ENCODE measurements around the gene TNN. TPM values are rescaled to one million over a fixed set of nuclear protein-coding genes. Genes with fewer than 3 reads are reported as not detected.
A peak's percentile ranks its signal among the peaks of the same experiment; 100 is the strongest.

Gene TNN
- total RNA-seq, 6 experiments from 2014 or later = 0.18 to 0.67 (median 0.41) TPM

DNA sequence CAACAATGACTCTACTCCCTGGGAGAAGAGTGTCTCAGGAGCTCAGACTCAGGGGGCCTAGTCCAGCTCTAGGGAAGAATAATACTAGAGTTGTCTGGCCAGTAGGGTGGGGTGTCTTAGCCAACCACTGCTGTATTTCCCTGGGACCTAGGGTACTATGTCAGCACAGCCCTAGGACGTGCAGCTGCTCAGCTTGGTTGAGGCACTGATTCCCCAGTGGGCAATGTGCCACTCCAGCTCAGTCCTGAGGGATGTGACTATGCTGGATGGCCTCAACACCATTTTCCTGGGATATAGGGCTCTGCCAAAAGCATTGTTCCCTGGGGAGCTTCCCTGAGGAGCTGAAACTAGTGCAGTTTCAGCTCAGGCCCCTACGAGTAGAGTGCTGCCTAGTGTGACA lies 47.4 kb downstream of the TNN start:
- ATAC-seq (no peak), DNase-seq (no peak)
- no peak overlapping the region for H3K4me3 ChIP-seq
- H3K4me1 ChIP-seq = no peaks in the 10 kb centered on the region
- no peaks in the 10 kb centered on the region for H3K27me3 ChIP-seq
- TF ChIP-seq POLR2A (IDR thresholded peaks at IDR 0.05) = no peak
- TF ChIP-seq, protein P1, sequence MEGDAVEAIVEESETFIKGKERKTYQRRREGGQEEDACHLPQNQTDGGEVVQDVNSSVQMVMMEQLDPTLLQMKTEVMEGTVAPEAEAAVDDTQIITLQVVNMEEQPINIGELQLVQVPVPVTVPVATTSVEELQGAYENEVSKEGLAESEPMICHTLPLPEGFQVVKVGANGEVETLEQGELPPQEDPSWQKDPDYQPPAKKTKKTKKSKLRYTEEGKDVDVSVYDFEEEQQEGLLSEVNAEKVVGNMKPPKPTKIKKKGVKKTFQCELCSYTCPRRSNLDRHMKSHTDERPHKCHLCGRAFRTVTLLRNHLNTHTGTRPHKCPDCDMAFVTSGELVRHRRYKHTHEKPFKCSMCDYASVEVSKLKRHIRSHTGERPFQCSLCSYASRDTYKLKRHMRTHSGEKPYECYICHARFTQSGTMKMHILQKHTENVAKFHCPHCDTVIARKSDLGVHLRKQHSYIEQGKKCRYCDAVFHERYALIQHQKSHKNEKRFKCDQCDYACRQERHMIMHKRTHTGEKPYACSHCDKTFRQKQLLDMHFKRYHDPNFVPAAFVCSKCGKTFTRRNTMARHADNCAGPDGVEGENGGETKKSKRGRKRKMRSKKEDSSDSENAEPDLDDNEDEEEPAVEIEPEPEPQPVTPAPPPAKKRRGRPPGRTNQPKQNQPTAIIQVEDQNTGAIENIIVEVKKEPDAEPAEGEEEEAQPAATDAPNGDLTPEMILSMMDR (IDR thresholded peaks at IDR 0.05) = no peak
- H3K27ac ChIP-seq = no peak overlapping the region
- peaks cover 0 to 5% (median 0%) of the 10 kb centered on the region in 4 donors for H3K9me3 ChIP-seq
- no CpG with 5 or more reads among the region's 2 CpGs for WGBS (ENCODE audit: insufficient coverage, low coverage, low lambda C conversion rate, missing lambda C conversion rate)
- intact Hi-C loops (cut with DNase I) = no loop called here
- H3K36me3 ChIP-seq = no peaks in the 10 kb centered on the region

DNA sequence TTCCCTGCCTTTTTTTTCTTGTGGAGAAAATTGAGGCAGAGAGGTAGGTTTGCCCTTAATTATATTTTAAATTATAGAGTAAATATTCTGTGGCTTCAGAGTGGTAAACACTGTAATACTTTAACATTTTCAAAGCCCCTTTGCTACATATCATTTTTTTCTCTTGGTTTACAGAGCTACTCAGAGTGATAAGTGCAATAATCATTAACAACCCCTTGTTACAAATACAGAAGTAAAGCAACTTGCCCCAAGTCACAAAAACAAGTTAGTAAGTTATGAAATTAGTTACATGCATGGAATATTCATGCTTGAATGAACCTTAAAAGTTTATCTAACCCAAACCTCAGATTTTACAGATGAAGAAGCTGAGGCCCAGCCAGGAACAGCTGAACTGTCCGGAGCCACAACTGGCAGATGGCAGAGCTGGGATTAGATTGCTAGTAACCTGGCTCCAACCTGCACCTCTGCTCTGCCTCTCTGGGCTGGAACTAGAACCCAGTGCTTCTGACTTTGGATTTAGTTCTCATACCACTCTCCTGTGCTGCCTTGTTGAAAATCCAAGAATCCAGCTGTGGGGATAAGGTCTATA lies 48.7 kb downstream of the TNN start:
- Histone ChIP-seq H3K4me1 (no peaks in the 10 kb centered on the region), H3K9me3 (peaks cover 0 to 5% (median 0%) of the 10 kb centered on the region in 4 donors), H3K36me3 (no peaks in the 10 kb centered on the region), H3K27me3 (no peaks in the 10 kb centered on the region), H3K4me3 (no peak overlapping the region), H3K27ac (no peak overlapping the region)
- ATAC-seq (no peak), DNase-seq (no peak)
- intact Hi-C loops (cut with DNase I) = no loop called here
- 83% methylated on average over 1 of the region's 1 CpG for WGBS (ENCODE audit: insufficient coverage, low coverage, low lambda C conversion rate, missing lambda C conversion rate)
- no peak for TF ChIP-seq POLR2A (IDR thresholded peaks at IDR 0.05)
- TF ChIP-seq, protein P1 (IDR thresholded peaks at IDR 0.05) = no peak

DNA sequence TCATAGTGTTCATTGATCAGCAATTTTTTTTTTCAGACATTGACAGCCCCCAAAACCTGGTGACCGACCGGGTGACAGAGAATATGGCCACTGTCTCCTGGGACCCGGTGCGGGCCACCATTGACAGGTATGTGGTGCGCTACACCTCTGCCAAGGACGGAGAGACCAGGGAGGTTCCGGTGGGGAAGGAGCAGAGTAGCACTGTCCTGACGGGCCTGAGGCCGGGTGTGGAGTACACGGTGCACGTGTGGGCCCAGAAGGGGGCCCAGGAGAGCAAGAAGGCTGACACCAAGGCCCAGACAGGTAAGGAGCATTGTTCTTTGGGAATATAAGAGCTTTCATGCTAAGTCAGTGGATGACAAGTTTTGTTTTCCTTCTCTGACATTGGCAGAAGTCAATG lies 49.3 kb downstream of the TNN start:
- Histone ChIP-seq H3K27ac (no peak overlapping the region), H3K36me3 (no peaks in the 10 kb centered on the region), H3K4me3 (no peak overlapping the region), H3K27me3 (no peaks in the 10 kb centered on the region), H3K9me3 (peaks cover 0 to 5% (median 0%) of the 10 kb centered on the region in 4 donors), H3K4me1 (no peaks in the 10 kb centered on the region)
- ATAC-seq (peak in 1 of 4 donors; percentile 25), DNase-seq (no peak)
- intact Hi-C loops (cut with DNase I) = no loop called here
- 82% methylated on average over 8 of the region's 11 CpGs for WGBS (ENCODE audit: insufficient coverage, low coverage, low lambda C conversion rate, missing lambda C conversion rate)
- no peak for TF ChIP-seq POLR2A (IDR thresholded peaks at IDR 0.05)
- TF ChIP-seq, protein P1 (IDR thresholded peaks at IDR 0.05) = no peak

DNA sequence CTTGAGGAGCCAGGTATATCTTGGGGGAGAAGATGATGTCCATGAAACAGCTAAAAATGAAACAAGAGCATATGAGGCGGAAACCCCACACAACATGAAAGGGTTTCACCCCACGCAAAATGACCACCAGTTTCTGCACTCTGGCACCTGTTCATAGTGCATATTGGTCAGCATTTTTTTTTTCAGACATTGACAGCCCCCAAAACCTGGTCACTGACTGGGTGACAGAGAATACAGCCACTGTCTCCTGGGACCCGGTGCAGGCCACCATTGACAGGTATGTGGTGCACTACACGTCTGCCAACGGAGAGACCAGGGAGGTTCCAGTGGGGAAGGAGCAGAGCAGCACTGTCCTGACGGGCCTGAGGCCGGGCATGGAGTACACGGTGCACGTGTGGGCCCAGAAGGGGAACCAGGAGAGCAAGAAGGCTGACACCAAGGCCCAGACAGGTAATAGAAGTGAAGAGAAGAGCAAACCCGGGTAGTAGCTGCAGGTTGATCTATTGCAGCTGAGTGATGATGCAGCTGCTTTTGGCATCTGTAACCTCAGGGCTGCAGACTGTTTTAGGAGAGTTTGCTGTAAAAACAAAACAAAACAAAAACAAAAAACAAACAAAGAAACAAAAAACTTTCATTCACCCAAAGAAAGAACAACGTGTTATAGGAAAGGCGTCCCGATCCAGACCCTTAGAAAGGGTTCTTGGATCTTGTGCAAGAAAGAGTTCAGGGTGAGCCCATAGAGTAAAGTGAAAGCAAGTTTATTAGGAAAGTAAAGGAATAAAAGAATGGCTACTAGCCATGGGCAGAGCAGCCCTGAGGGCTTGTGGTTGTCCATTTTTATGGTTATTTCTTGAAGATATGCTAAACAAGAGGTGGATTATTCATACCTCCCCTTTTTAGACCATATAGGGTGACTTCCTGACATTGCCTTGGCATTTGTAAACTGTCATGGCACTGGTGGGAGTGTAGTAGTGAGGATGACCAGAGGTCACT lies 51.0 kb downstream of the TNN start:
- ATAC-seq (no peak), DNase-seq (no peak)
- Histone ChIP-seq H3K27me3 (no peaks in the 10 kb centered on the region), H3K4me1 (no peaks in the 10 kb centered on the region), H3K9me3 (no peaks in the 10 kb centered on the region), H3K27ac (no peak overlapping the region), H3K36me3 (no peaks in the 10 kb centered on the region), H3K4me3 (no peak overlapping the region)
- TF ChIP-seq POLR2A (IDR thresholded peaks at IDR 0.05) = no peak
- TF ChIP-seq, protein P1 (IDR thresholded peaks at IDR 0.05) = no peak
- intact Hi-C loops (cut with DNase I) = no loop called here
- WGBS (ENCODE audit: insufficient coverage, low coverage, low lambda C conversion rate, missing lambda C conversion rate) = 77% methylated on average over 13 of the region's 13 CpGs
